OCI-LY3 (cell line): ENCODE measurements around the gene SORCS1.

ENCODE experiments used
- H2AFZ ChIP-seq: fragments of 200-600, 300-600 bp; shearing (Covaris generic); 2 replicates; pipeline ENCODE4 v1.6.0; 2014; ENCODE audit warnings: antibody characterized with exemption, low read depth, low read length
- H3K27ac ChIP-seq: fragments of 200-600, 300-600 bp; sonication (generic); 2 replicates; pipeline ENCODE4 v1.5.1; 2014; ENCODE audit warnings: mild to moderate bottlenecking, low read length, moderate library complexity, mixed read lengths
- H3K27me3 ChIP-seq: fragments of 200-600, 300-600 bp; sonication (generic); 2 replicates; pipeline ENCODE4 v1.6.1; 2014; ENCODE audit warnings: low read depth, low read length, mixed read lengths
- H3K36me3 ChIP-seq: fragments of 200-600, 300-600 bp; sonication (generic); replicated peaks from 2 replicates; pipeline ENCODE3; 2014; ENCODE audit warnings: low read depth, low read length, mixed read lengths
- H3K4me1 ChIP-seq: fragments of 300-600, 200-600 bp; sonication (generic); 2 replicates; pipeline ENCODE4 v1.6.1; 2014; ENCODE audit warnings: low read length, mixed read lengths
- H3K4me2 ChIP-seq: fragments of 200-600, 300-600 bp; sonication (generic); 2 replicates; pipeline ENCODE4 v1.6.1; 2014; ENCODE audit warnings: low read length, mixed read lengths
- H3K4me3 ChIP-seq: fragments of 300-600, 200-600 bp; sonication (generic); 2 replicates; pipeline ENCODE4 v1.5.1; 2014; ENCODE audit warnings: antibody characterized with exemption, mild to moderate bottlenecking, low read length, moderate library complexity
- H3K79me2 ChIP-seq: fragments of 300-600, 200-600 bp; shearing (Covaris generic); 2 replicates; pipeline ENCODE4 v1.6.1; 2014; ENCODE audit warnings: mild to moderate bottlenecking, low read length, mixed read lengths
- H3K9ac ChIP-seq: fragments of 300-600, 200-600 bp; shearing (Covaris generic); 2 replicates; pipeline ENCODE4 v1.6.0; 2014; ENCODE audit warnings: mild to moderate bottlenecking, low read length, moderate library complexity
- H3K9me3 ChIP-seq: fragments of 200-600, 300-600 bp; shearing (Covaris generic); 2 replicates; pipeline ENCODE4 v1.6.1; 2014; ENCODE audit warnings: low read length, mixed read lengths; ENCODE audit not compliant: insufficient read depth
- H4K20me1 ChIP-seq: fragments of 200-600, 300-600 bp; sonication (generic); 2 replicates; pipeline ENCODE4 v1.6.1; 2016; ENCODE audit warnings: low read length, mixed read lengths; ENCODE audit not compliant: insufficient read depth
- EZH2phosphoT487 ChIP-seq: fragments of 200-600 bp; shearing (Covaris generic); IDR thresholded peaks from 2 replicates; pipeline ENCODE4 v1.6.1; 2018; ENCODE audit warnings: antibody characterized with exemption, mixed run types, low read depth
- TF ChIP-seq, protein P1 (sequence below): fragments of 200-600, 300-600 bp; sonication (generic); IDR thresholded peaks from 2 replicates; pipeline ENCODE4 v1.5.1; 2014; ENCODE audit warnings: antibody characterized with exemption, low read length, low read depth

SORCS1 gene

DNA sequence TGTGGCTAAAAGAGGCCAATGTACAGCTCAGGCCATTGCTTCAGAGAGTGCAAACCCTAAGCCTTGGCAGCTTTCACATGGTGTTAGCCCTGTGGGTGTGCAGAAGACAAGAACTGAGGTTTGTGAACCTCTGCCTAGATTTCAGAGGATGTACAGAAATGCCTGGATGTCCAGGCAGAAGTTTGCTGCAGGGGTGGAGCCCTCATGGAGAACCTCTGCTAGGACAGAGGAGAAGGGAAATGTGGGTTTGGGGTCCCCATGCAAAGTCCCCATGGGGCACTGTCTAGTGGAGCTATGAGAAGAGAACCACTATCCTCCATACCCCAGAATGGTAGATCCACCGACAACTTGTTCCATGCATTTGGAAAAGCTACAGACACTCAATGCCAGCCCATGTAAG lies 12.4 kb downstream of the SORCS1 start:
- Histone ChIP-seq H3K4me2 (no peak overlapping the region), H3K36me3 (no peaks in the 10 kb centered on the region), H3K9me3 (no peaks in the 10 kb centered on the region), H2AFZ (no peak overlapping the region), H3K4me1 (peaks cover 3% of the 10 kb centered on the region), H3K4me3 (no peak overlapping the region), H3K27ac (no peak overlapping the region), H3K79me2 (no peaks in the 10 kb centered on the region), H3K27me3 (no peaks in the 10 kb centered on the region), H4K20me1 (no peaks in the 10 kb centered on the region), H3K9ac (no peak overlapping the region)
- TF ChIP-seq EZH2phosphoT487: no peak

DNA sequence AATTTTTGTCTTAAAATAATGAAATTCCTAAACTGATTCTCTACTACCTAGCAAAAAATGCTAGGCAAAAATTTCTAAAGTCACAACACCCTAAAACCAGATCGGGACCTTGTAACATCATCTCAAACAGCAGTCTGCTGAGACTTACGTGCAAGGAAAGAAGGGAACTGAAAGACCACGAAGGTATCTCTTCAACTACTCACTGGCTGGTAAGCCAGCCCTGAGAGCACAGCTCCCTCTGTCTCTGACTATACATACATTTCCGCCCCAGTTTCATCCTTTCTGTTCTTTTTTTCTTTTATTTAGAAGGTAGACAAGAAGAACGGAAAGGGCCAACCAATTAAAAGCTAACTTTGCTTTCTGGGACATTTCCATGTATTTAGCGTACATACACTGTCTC lies 15.6 kb downstream of the SORCS1 start:
- Histone ChIP-seq H3K4me3 (no peak overlapping the region), H3K27me3 (no peaks in the 10 kb centered on the region), H3K36me3 (no peaks in the 10 kb centered on the region), H3K4me1 (peaks cover 3% of the 10 kb centered on the region), H3K79me2 (no peaks in the 10 kb centered on the region), H3K9me3 (no peaks in the 10 kb centered on the region), H3K9ac (no peak overlapping the region), H3K4me2 (peak overlapping the region; percentile 24; the same call in 1 of the 2 replicates), H4K20me1 (no peaks in the 10 kb centered on the region), H2AFZ (no peak overlapping the region), H3K27ac (no peak overlapping the region)
- TF ChIP-seq, protein P1, sequence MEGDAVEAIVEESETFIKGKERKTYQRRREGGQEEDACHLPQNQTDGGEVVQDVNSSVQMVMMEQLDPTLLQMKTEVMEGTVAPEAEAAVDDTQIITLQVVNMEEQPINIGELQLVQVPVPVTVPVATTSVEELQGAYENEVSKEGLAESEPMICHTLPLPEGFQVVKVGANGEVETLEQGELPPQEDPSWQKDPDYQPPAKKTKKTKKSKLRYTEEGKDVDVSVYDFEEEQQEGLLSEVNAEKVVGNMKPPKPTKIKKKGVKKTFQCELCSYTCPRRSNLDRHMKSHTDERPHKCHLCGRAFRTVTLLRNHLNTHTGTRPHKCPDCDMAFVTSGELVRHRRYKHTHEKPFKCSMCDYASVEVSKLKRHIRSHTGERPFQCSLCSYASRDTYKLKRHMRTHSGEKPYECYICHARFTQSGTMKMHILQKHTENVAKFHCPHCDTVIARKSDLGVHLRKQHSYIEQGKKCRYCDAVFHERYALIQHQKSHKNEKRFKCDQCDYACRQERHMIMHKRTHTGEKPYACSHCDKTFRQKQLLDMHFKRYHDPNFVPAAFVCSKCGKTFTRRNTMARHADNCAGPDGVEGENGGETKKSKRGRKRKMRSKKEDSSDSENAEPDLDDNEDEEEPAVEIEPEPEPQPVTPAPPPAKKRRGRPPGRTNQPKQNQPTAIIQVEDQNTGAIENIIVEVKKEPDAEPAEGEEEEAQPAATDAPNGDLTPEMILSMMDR: peak; percentile 26
- no peak for TF ChIP-seq EZH2phosphoT487

DNA sequence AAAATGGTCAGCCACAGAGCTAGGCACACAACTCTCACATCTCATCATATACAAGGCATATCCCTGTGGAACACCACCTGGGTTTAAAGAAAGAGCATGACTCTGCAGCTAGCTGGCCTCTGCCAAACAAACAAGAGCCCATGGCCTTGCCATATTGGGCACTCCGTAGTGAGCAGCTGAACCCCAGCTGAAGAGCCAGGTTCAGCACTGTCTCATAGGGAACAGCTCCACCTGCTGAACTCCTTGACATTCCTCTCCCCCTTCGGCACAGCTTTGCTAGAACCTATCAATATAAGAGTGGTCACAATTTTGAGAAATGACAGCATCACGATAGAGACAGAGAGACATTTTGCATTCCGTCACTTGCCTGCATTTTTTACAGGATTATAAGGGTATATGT lies 20.0 kb downstream of the SORCS1 start:
- H3K9me3 ChIP-seq: no peaks in the 10 kb centered on the region

DNA sequence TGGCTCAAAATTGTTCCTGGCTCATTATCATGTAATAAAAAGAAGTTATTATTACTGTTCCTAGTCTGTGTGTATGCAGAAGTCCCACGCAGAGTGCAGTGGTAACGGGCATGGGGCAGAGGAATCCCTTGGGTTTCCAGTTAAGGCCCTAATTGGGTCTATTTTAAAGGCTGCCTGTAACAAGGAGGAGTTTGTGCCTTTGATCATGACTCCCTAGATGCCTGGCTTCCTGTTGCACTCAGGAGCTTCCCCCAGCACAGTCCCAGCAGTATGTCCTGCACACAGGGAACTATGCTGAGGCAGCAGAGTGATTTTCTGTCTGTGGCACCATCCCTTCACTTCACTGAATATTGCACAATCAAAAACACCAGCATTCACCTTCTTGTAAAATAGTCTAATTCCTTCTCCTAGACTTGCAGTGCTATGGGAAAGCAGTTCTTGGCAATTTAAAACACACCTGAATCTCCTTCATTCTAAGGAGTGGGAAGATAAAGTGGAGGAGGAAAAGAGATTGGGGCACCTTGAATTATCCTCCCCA lies 22.9 kb downstream of the SORCS1 start:
- TF ChIP-seq, protein P1: no peak
- TF ChIP-seq EZH2phosphoT487: no peak
- no peak overlapping the region for H3K4me3 ChIP-seq

More for the DNA sequence above, 20.0 kb downstream of the SORCS1 start:
- TF ChIP-seq EZH2phosphoT487: no peak
- TF ChIP-seq, protein P1: no peak
- H2AFZ ChIP-seq: no peak overlapping the region
- no peaks in the 10 kb centered on the region for H3K27me3 ChIP-seq
- H4K20me1 ChIP-seq: no peaks in the 10 kb centered on the region
- no peaks in the 10 kb centered on the region for H3K36me3 ChIP-seq
- no peak overlapping the region for H3K9ac ChIP-seq
- H3K27ac ChIP-seq: no peak overlapping the region
- H3K4me1 ChIP-seq: peaks cover 3% of the 10 kb centered on the region
- H3K4me2 ChIP-seq: no peak overlapping the region
- H3K79me2 ChIP-seq: no peaks in the 10 kb centered on the region
- no peak overlapping the region for H3K4me3 ChIP-seq

More for the DNA sequence above, 22.9 kb downstream of the SORCS1 start:
- Histone ChIP-seq H3K4me1 (no peaks in the 10 kb centered on the region), H3K27me3 (no peaks in the 10 kb centered on the region), H3K4me2 (no peak overlapping the region), H3K9ac (no peak overlapping the region), H4K20me1 (no peaks in the 10 kb centered on the region), H3K36me3 (no peaks in the 10 kb centered on the region), H3K27ac (no peak overlapping the region), H3K79me2 (no peaks in the 10 kb centered on the region), H3K9me3 (no peaks in the 10 kb centered on the region), H2AFZ (no peak overlapping the region)
